GM19438 (cell line): ENCODE measurements around the gene CHTF18.
"Not testable (repeated sequence)": the region's sequence is repeated elsewhere in the genome, so short reads cannot be mapped to it uniquely, and the experiment has no call there.

Experiments used
- ATAC-seq: cut with Tn5 transposase; IDR thresholded peaks from one replicate; pipeline ENCODE4 v1.9.1; 2021; ENCODE audit warnings: low read depth; ENCODE audit not compliant: unreplicated experiment

Gene CHTF18

GRCh38 chr16:822909-823297 is 34.5 kb downstream of the CHTF18 start:
- ATAC-seq: no peak

- no peak for ATAC-seq
Observed at GRCh38 chr16:824194-824593, 35.8 kb downstream of the CHTF18 start.

GRCh38 chr16:824601-825000 is 36.2 kb downstream of the CHTF18 start:
- no peak for ATAC-seq

GRCh38 chr16:825341-826061 is 37.1 kb downstream of the CHTF18 start:
- no peak for ATAC-seq

- ATAC-seq: no peak
Observed at GRCh38 chr16:827513-827912, 39.1 kb downstream of the CHTF18 start.

GRCh38 chr16:828891-829290 is 40.5 kb downstream of the CHTF18 start:
- no peak for ATAC-seq

- no peak for ATAC-seq
Observed at GRCh38 chr16:830107-830870, 41.9 kb downstream of the CHTF18 start.

- no peak for ATAC-seq
Observed at GRCh38 chr16:830871-831570, 42.6 kb downstream of the CHTF18 start.

- ATAC-seq: no peak
Observed at GRCh38 chr16:831571-832413, 43.4 kb downstream of the CHTF18 start.

- ATAC-seq: no peak
Observed at GRCh38 chr16:832652-833336, 44.4 kb downstream of the CHTF18 start.

- ATAC-seq: no peak
Observed at GRCh38 chr16:833411-833810, 45.0 kb downstream of the CHTF18 start.

- no peak for ATAC-seq
Observed at GRCh38 chr16:835373-835772, 47.0 kb downstream of the CHTF18 start.

- no peak for ATAC-seq
Observed at GRCh38 chr16:836221-836620, 47.8 kb downstream of the CHTF18 start.

- not testable (repeated sequence) for ATAC-seq
Observed at GRCh38 chr16:836822-837221, 48.4 kb downstream of the CHTF18 start.

GRCh38 chr16:838741-839140 is 50.3 kb downstream of the CHTF18 start:
- ATAC-seq: no peak

GRCh38 chr16:839643-840408 is 51.4 kb downstream of the CHTF18 start:
- no peak for ATAC-seq

- no peak for ATAC-seq
Observed at GRCh38 chr16:840561-841454, 52.4 kb downstream of the CHTF18 start.

- ATAC-seq: no peak
Observed at GRCh38 chr16:841455-842060, 53.1 kb downstream of the CHTF18 start.
